T-helper 2 cell treated with Interferon-gamma antibody and Interleukin-4, amounts not matched to agents 5 μg/mL and 100 μg/mL, for 36 hours (primary cell): ENCODE results near the gene DYNLT3.
A peak's percentile ranks its signal among the peaks of the same experiment; 100 is the strongest.

ENCODE experiments used
- DNase-seq: peaks from one replicate; pipeline ENCODE4 v3.0.0; 2021; ENCODE audit warnings: low spot score
- H3K27ac Mint-ChIP-seq: one replicate; pipeline ENCODE4 v1.8.0; 2021; ENCODE audit warnings: mild to moderate bottlenecking, mixed read lengths
- H3K27me3 Mint-ChIP-seq: one replicate; pipeline ENCODE4 v1.8.0; 2021; ENCODE audit warnings: low read depth, mixed read lengths
- H3K36me3 Mint-ChIP-seq: one replicate; pipeline ENCODE4 v1.8.0; 2021; ENCODE audit warnings: low read depth, mixed read lengths
- H3K4me1 Mint-ChIP-seq: one replicate; pipeline ENCODE4 v1.8.0; 2021; ENCODE audit warnings: low read depth, mixed read lengths
- H3K4me3 Mint-ChIP-seq: one replicate; pipeline ENCODE4 v1.8.0; 2022; ENCODE audit warnings: mild to moderate bottlenecking, moderate library complexity, mixed read lengths
- H3K9me3 Mint-ChIP-seq: one replicate; pipeline ENCODE4 v1.8.0; 2021; ENCODE audit warnings: mixed read lengths

Gene DYNLT3

GRCh38 chrX:37863728-37864127, 16.4 kb upstream of the DYNLT3 start:
- H3K4me1 Mint-ChIP-seq, result peaks cover 4% of the 10 kb centered on the region
- no peaks in the 10 kb centered on the region for H3K9me3 Mint-ChIP-seq
- no peak overlapping the region for H3K27ac Mint-ChIP-seq
- H3K4me3 Mint-ChIP-seq, result no peak overlapping the region
- H3K27me3 Mint-ChIP-seq, result peaks cover 12% of the 10 kb centered on the region
- H3K36me3 Mint-ChIP-seq, result no peaks in the 10 kb centered on the region
- no peak for DNase-seq

DNA sequence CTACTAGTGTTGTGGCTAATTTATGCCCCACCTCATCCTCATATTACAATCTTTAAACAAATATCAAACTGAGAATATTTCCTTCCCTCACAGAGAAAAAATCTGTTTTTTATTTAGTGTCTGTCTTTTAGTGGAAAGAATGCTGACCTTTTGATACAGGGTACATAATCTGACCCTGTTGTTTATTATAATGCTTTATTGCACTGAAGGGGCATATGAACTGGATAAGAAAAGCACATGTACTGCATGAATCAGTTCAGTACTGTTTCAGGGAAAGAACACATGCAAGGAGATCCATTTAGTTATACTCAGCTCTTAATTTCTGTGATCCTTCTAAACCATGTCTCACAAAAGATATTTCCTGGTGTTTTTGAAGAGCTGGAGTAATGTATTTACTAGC, 15.5 kb upstream of the DYNLT3 start:
- no peaks in the 10 kb centered on the region for H3K36me3 Mint-ChIP-seq
- no peak for DNase-seq
- peaks cover 17% of the 10 kb centered on the region for H3K27me3 Mint-ChIP-seq
- peaks cover 3% of the 10 kb centered on the region for H3K4me1 Mint-ChIP-seq
- no peak overlapping the region for H3K27ac Mint-ChIP-seq
- no peak overlapping the region for H3K4me3 Mint-ChIP-seq
- H3K9me3 Mint-ChIP-seq, result no peaks in the 10 kb centered on the region

DNA sequence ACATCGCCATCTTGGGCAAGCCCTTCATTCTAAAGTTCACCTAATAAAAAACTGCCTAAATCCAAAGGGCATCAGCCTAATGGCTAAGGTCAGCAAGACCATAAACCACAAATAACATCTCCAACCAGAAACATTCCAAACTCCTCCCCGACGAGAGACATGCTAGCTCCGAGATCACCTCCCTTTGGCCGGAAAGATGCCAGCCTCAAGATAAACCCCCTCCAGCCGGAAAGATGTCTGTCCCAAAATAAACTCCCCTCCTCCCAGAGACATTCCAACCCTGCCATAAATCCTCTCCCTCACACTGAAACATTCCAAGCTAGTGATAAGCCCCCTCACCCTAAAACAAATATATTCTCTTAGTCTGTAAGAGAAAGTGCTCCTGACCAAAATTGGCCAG, 13.3 kb upstream of the DYNLT3 start:
- Mint-ChIP-seq H3K4me1 (no peaks in the 10 kb centered on the region), H3K27me3 (peaks cover 17% of the 10 kb centered on the region), H3K27ac (no peak overlapping the region), H3K36me3 (no peaks in the 10 kb centered on the region), H3K4me3 (no peak overlapping the region), H3K9me3 (no peaks in the 10 kb centered on the region)
- DNase-seq, result no peak

DNA sequence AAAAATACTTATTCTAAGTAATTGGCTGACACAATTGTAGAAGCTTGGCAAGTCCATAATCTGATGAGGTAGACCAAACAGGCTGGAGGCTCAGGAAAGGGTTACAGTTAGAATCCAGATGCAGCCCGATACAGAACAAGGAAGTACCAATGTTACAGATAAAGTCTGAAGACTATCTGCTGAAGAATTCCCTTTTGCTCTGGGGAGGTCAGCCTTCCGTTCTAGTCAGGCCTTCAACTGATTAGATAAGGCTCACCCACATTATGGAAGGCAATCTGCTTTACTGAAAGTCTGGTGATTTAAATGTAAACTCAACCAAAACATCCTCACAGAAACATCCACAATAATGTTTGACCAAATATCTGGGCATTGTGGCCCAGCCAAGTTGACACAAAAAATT, 7.4 kb upstream of the DYNLT3 start:
- DNase-seq, result no peak
- H3K27ac Mint-ChIP-seq, result no peak overlapping the region
- H3K4me1 Mint-ChIP-seq, result peaks cover 1% of the 10 kb centered on the region
- no peaks in the 10 kb centered on the region for H3K36me3 Mint-ChIP-seq
- no peak overlapping the region for H3K4me3 Mint-ChIP-seq
- H3K27me3 Mint-ChIP-seq, result peaks cover 6% of the 10 kb centered on the region
- no peaks in the 10 kb centered on the region for H3K9me3 Mint-ChIP-seq

DNA sequence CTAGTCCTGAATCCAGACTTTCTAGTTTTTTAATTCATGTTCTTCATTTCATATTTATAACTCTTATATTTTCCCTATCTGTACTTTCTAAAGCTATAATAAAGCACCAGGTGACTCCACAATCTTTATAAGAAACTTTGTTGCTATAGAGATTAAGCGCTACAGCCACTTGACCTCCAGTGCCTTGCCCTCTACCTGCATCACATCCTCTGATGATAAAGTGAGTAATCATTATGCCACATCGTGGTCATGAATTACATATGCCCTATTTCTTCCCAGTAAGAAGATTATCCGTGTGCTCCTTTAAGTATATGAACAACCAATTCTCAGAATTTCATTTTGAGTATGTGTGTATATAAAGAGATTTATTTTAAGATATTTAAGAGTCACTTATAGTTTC, 6.8 kb upstream of the DYNLT3 start:
- Mint-ChIP-seq H3K27ac (no peak overlapping the region), H3K9me3 (no peaks in the 10 kb centered on the region), H3K36me3 (no peaks in the 10 kb centered on the region), H3K4me1 (peaks cover 1% of the 10 kb centered on the region), H3K27me3 (peaks cover 6% of the 10 kb centered on the region), H3K4me3 (no peak overlapping the region)
- DNase-seq, result no peak

DNA sequence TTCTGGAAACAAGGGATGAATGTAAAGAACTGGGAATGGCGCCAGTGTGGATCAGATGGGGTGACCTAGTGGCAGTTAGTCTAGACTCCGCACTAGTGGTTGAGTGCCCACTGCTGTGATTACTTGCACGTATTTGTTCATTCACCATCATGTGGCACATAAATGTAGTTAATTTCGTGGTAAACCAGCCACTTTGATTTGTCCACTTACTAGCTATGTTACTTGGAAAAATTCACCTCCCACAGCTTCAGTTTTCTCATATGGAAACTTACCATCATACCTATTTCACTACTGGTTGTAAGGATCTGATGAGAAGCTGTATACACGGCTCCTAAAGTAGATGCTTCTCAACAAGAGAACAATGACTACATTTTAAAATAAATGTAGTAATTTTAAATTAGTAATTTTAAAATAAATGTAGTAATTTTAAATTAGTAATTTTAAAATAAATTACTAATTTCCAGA, 394 bp upstream of the DYNLT3 start:
- Mint-ChIP-seq H3K27me3 (no peaks in the 10 kb centered on the region), H3K36me3 (peaks cover 4% of the 10 kb centered on the region), H3K27ac (peak overlapping the region; percentile 81), H3K4me1 (peaks cover 11% of the 10 kb centered on the region), H3K4me3 (peak overlapping the region; percentile 79), H3K9me3 (no peaks in the 10 kb centered on the region)
- DNase-seq, result no peak

DNA sequence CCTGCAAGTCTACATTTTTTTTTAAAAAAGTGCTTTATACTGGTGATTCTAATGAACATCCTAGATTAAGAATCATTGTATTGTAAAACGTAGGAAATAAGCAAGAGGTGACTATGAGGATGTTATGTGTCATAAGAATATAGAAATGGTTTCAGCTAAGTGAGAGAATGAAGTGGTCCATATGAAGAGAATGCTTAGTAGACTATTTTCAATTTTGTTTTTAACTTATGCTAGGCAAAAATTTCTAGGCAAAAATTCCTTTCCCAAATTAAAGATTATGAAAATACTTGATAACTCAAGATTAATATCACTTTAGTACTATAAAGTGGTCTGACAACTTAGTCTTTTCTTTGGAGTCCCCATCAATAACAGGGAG, 825 bp downstream of the DYNLT3 start:
- Mint-ChIP-seq H3K36me3 (peaks cover 4% of the 10 kb centered on the region), H3K27me3 (no peaks in the 10 kb centered on the region), H3K27ac (peak overlapping the region; percentile 70), H3K9me3 (no peaks in the 10 kb centered on the region), H3K4me1 (peaks cover 11% of the 10 kb centered on the region), H3K4me3 (peak overlapping the region; percentile 79)
- DNase-seq, result no peak

- Mint-ChIP-seq H3K27ac (peak overlapping the region; percentile 70), H3K9me3 (no peaks in the 10 kb centered on the region), H3K27me3 (no peaks in the 10 kb centered on the region), H3K4me1 (peaks cover 11% of the 10 kb centered on the region), H3K36me3 (peaks cover 6% of the 10 kb centered on the region), H3K4me3 (peak overlapping the region; percentile 79)
- peak; percentile 3 for DNase-seq
Observed at GRCh38 chrX:37846141-37846540, 1.2 kb downstream of the DYNLT3 start.

GRCh38 chrX:37844622-37845021, 2.7 kb downstream of the DYNLT3 start:
- no peak for DNase-seq
- Mint-ChIP-seq H3K4me1 (peaks cover 10% of the 10 kb centered on the region), H3K27ac (no peak overlapping the region), H3K9me3 (no peaks in the 10 kb centered on the region), H3K4me3 (no peak overlapping the region), H3K27me3 (no peaks in the 10 kb centered on the region), H3K36me3 (peaks cover 10% of the 10 kb centered on the region)

DNA sequence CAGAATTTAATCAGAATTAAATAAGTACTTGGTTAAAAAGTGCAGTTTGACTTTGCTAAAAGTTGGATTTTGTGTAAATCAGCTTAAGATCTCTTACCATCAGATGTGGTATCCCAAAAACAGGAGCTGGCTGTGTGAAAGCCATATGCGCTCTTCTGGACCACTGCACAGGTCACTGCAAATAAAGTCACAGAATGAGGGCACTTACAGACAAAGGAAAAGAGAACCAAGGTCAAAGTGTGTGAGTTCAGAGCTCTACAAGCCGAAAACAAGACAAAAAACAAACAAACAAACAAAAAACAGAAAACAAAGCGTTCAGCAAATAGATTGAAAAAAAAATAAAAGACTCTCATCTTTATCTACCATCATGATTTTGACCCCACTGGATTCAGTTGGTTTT, 6.4 kb downstream of the DYNLT3 start:
- no peak for DNase-seq
- no peaks in the 10 kb centered on the region for H3K9me3 Mint-ChIP-seq
- no peak overlapping the region for H3K4me3 Mint-ChIP-seq
- peaks cover 10% of the 10 kb centered on the region for H3K36me3 Mint-ChIP-seq
- peaks cover 2% of the 10 kb centered on the region for H3K4me1 Mint-ChIP-seq
- H3K27me3 Mint-ChIP-seq, result no peaks in the 10 kb centered on the region
- H3K27ac Mint-ChIP-seq, result no peak overlapping the region

GRCh38 chrX:37834937-37835336, 12.4 kb downstream of the DYNLT3 start:
- Mint-ChIP-seq H3K36me3 (peaks cover 2% of the 10 kb centered on the region), H3K27me3 (no peaks in the 10 kb centered on the region), H3K4me3 (no peak overlapping the region), H3K9me3 (no peaks in the 10 kb centered on the region), H3K4me1 (no peaks in the 10 kb centered on the region), H3K27ac (no peak overlapping the region)
- DNase-seq, result no peak

DNA sequence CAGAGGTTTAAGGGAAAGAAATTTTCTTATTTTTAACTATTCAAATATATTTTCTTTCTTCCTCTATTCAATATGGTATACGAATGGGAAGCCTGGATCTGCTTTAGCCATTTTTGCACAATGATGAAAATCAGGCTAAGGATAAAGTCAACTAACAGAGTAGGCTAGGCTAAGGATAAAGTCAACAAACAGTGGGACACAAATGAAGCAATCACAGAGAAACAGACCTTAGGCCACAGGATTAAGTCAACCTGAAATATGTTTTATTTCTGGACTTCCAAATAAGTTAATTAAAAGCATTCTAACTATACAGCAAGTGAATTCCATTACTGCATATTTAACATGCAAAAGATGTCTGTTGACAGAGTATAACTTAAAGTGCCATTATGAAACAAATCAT, 17.0 kb downstream of the DYNLT3 start:
- Mint-ChIP-seq H3K36me3 (no peaks in the 10 kb centered on the region), H3K9me3 (no peaks in the 10 kb centered on the region), H3K27ac (no peak overlapping the region), H3K27me3 (no peaks in the 10 kb centered on the region), H3K4me3 (no peak overlapping the region), H3K4me1 (peaks cover 4% of the 10 kb centered on the region)
- DNase-seq, result no peak

- Mint-ChIP-seq H3K27me3 (no peaks in the 10 kb centered on the region), H3K4me1 (peaks cover 8% of the 10 kb centered on the region), H3K36me3 (no peaks in the 10 kb centered on the region), H3K27ac (no peak overlapping the region), H3K4me3 (no peak overlapping the region), H3K9me3 (no peaks in the 10 kb centered on the region)
- no peak for DNase-seq
Observed at GRCh38 chrX:37829721-37830120, 17.6 kb downstream of the DYNLT3 start.

GRCh38 chrX:37825215-37825842, 22.0 kb downstream of the DYNLT3 start:
- no peak overlapping the region for H3K27ac Mint-ChIP-seq
- peaks cover 18% of the 10 kb centered on the region for H3K4me1 Mint-ChIP-seq
- H3K27me3 Mint-ChIP-seq, result peaks cover 3% of the 10 kb centered on the region
- H3K9me3 Mint-ChIP-seq, result no peaks in the 10 kb centered on the region
- no peaks in the 10 kb centered on the region for H3K36me3 Mint-ChIP-seq
- DNase-seq, result peak; percentile 12
- no peak overlapping the region for H3K4me3 Mint-ChIP-seq

GRCh38 chrX:37824491-37825214, 22.7 kb downstream of the DYNLT3 start:
- H3K4me3 Mint-ChIP-seq, result no peak overlapping the region
- peaks cover 3% of the 10 kb centered on the region for H3K27me3 Mint-ChIP-seq
- H3K36me3 Mint-ChIP-seq, result no peaks in the 10 kb centered on the region
- no peaks in the 10 kb centered on the region for H3K9me3 Mint-ChIP-seq
- H3K4me1 Mint-ChIP-seq, result peaks cover 17% of the 10 kb centered on the region
- DNase-seq, result no peak
- no peak overlapping the region for H3K27ac Mint-ChIP-seq
